HL-60 (cell line): Measurements from ENCODE around the gene DYNC1LI1.

ENCODE experiments used
- DNase-seq, 2 experiments: peaks; one replicate each; pipeline ENCODE4 v3.0.0-alpha.2; 2010 to 2020; ENCODE audit warnings: low read depth in 1 of 2, low spot score in 1 of 2
- H3K27ac ChIP-seq: fragments of 250-450 bp; sonication (Bioruptor Pico); replicated peaks from 2 replicates; pipeline ENCODE4 v1.5.1; 2020; ENCODE audit warnings: mild to moderate bottlenecking, moderate library complexity
- H3K27me3 ChIP-seq: fragments of 250-450 bp; sonication (Bioruptor Pico); 2 replicates; pipeline ENCODE4 v1.5.1; 2021; ENCODE audit warnings: mild to moderate bottlenecking, moderate library complexity; ENCODE audit not compliant: insufficient read depth, poor library complexity, severe bottlenecking
- H3K4me3 ChIP-seq: replicated peaks from 2 replicates; pipeline ENCODE4 v1.5.1; 2011; ENCODE audit warnings: mild to moderate bottlenecking, control low read depth, low read length; ENCODE audit not compliant: insufficient read depth
- GABPA ChIP-seq: IDR thresholded peaks from 2 replicates; pipeline ENCODE4 v1.6.1; 2012; ENCODE audit warnings: low read depth
- POLR2AphosphoS5 ChIP-seq: IDR thresholded peaks from 2 replicates; pipeline ENCODE4 v1.6.1; 2012; ENCODE audit warnings: low read depth
- REST ChIP-seq: IDR thresholded peaks from 2 replicates; pipeline ENCODE4 v1.6.1; 2012; ENCODE audit warnings: low read depth; ENCODE audit not compliant: insufficient replicate concordance
- SPI1 ChIP-seq: IDR thresholded peaks from 2 replicates; pipeline ENCODE4 v1.6.1; 2012; ENCODE audit warnings: low read depth, mild to moderate bottlenecking, borderline replicate concordance
- TF ChIP-seq, protein P1 (sequence below): IDR thresholded peaks from one replicate; pipeline ENCODE4 v1.5.1; 2011; ENCODE audit warnings: low read length, control low read depth, inconsistent platforms; ENCODE audit not compliant: insufficient read depth

DYNC1LI1 gene

GRCh38 chr3:32568953-32569352, 1.7 kb downstream of the DYNC1LI1 start:
- Histone ChIP-seq H3K4me3 (peak overlapping the region; percentile 84), H3K27me3 (no peaks in the 10 kb centered on the region), H3K27ac (0 out of 2 replicates have a peak overlapping the region, but pooled peaks have one; percentile 89)
- TF ChIP-seq GABPA, result no peak
- no peak for DNase-seq

DNA sequence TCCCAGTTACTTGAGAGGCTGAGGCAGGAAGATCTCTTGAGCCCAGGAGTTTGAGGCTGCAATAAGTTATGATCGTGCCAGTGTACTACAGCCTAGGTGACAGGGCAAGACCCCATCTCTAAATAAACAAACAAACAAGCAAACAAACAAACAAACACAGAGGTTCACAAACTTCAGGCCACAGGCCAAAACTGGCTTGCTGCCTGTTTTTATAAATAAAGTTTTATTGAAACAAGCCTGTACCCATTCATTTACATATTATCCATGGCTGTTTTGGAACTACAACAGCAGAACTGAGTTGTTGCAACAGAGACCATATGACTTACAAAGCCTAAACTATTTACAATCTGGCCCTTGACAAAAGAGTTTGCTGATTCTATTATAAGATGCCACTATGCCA, 6.5 kb downstream of the DYNC1LI1 start:
- TF ChIP-seq GABPA (no peak), SPI1 (no peak), REST (no peak), POLR2AphosphoS5 (no peak)
- TF ChIP-seq, protein P1, sequence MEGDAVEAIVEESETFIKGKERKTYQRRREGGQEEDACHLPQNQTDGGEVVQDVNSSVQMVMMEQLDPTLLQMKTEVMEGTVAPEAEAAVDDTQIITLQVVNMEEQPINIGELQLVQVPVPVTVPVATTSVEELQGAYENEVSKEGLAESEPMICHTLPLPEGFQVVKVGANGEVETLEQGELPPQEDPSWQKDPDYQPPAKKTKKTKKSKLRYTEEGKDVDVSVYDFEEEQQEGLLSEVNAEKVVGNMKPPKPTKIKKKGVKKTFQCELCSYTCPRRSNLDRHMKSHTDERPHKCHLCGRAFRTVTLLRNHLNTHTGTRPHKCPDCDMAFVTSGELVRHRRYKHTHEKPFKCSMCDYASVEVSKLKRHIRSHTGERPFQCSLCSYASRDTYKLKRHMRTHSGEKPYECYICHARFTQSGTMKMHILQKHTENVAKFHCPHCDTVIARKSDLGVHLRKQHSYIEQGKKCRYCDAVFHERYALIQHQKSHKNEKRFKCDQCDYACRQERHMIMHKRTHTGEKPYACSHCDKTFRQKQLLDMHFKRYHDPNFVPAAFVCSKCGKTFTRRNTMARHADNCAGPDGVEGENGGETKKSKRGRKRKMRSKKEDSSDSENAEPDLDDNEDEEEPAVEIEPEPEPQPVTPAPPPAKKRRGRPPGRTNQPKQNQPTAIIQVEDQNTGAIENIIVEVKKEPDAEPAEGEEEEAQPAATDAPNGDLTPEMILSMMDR, result no peak
- DNase-seq, result no peak
- no peak overlapping the region for H3K4me3 ChIP-seq
- H3K27ac ChIP-seq, result no peak overlapping the region
- no peaks in the 10 kb centered on the region for H3K27me3 ChIP-seq

- Histone ChIP-seq H3K27ac (no peak overlapping the region), H3K27me3 (no peaks in the 10 kb centered on the region), H3K4me3 (no peak overlapping the region)
- TF ChIP-seq, protein P1, result no peak
- no peak for TF ChIP-seq SPI1
- TF ChIP-seq GABPA, result no peak
- DNase-seq, result no peak
These were observed 8.0 kb downstream of the DYNC1LI1 start for GRCh38 chr3:32562640-32563039.

GRCh38 chr3:32557640-32558352, 12.9 kb downstream of the DYNC1LI1 start:
- TF ChIP-seq, protein P1, result no peak
- peak; percentile 21; the same call in 1 of the 2 replicates for TF ChIP-seq SPI1
- no peak overlapping the region for H3K4me3 ChIP-seq
- peak in 1 of 2 experiments; percentile 9 for DNase-seq
- H3K27ac ChIP-seq, result no peak overlapping the region
- no peaks in the 10 kb centered on the region for H3K27me3 ChIP-seq

- Histone ChIP-seq H3K27me3 (no peaks in the 10 kb centered on the region), H3K27ac (no peak overlapping the region), H3K4me3 (no peak overlapping the region)
- no peak for DNase-seq
- TF ChIP-seq SPI1 (no peak), POLR2AphosphoS5 (no peak), REST (no peak), GABPA (no peak)
- TF ChIP-seq, protein P1, result no peak
These were observed 14.3 kb downstream of the DYNC1LI1 start for GRCh38 chr3:32556332-32556731.
